ENCODE results near the gene HPX.

The HPX gene

DNA sequence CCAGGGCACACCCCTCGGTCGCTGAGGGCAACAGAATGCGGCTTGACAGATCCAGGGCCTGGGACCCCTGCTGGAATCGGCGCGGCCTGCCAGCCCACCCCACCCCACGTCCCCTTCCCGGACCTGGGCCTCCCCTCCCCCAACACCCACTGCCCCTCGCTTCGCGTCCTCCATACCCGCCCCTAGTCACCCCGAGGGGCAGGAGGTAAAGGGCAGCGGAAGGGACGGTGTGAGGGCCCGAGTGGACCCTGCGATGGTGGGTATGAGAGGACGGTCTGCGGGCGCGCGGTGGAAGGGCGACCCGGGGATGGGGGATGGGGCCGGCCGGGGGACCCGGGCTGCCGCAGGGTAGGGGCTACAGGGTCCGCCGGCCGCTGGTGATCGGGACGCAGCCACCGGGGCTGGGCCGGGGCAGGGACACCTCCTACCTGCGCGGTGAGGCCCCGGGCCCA lies 22.2 kb downstream of the HPX start:
- in situ Hi-C loops (cut with HindIII; ENCODE audit: low sequenced_read_pairs): no loop called here

DNA sequence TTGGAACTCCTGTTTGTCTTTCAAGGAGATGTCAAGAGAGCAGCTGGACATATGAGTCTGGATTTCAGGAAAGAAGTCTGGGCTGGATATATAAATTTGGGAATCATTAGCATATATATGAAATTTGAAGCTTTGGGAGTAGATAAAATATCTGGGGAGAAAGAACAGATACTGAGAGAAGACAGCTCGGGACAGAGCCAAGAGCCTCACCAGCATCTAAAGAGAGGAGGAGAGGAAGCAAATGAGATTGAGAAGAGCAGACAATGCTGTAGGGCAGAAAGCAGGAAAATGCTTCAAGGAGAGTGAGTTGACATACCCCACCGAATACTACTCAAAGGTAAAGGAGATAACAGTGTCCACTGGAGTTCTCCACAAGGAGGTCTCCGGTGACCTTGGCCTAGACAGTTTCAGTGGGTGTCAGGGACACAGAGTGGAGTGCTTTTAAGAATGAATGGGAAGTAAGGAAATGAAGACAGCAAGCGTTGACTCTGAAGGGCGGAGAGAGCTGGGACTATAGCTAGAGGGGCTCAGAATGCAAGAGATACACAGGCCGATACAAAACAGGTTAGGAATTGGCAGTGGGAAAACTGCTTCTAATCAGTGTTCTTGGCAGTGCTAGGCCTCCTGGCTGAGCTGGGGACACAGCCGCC lies 22.8 kb downstream of the HPX start:
- in situ Hi-C loops (cut with HindIII; ENCODE audit: low sequenced_read_pairs): no loop called here

DNA sequence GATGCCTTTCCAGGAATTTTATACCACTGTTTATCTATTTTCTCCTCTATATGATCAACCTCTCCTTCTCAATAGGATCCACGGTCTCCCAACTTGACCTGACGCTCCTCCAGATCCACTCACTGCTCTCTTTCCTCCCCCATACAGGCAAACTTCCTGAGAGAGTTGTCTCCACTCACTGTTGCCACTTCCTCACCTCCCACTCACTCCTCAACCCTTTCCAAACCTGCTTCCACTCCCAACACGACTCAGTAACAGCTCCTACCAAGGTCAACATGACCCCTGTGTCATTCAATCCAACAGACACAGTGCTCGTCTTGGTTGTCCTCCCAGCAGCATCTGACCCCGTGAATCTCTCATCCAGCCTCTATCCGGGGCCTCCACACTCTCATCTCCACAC lies 25.0 kb downstream of the HPX start:
- in situ Hi-C loops (cut with HindIII; ENCODE audit: low sequenced_read_pairs): no loop called here

DNA sequence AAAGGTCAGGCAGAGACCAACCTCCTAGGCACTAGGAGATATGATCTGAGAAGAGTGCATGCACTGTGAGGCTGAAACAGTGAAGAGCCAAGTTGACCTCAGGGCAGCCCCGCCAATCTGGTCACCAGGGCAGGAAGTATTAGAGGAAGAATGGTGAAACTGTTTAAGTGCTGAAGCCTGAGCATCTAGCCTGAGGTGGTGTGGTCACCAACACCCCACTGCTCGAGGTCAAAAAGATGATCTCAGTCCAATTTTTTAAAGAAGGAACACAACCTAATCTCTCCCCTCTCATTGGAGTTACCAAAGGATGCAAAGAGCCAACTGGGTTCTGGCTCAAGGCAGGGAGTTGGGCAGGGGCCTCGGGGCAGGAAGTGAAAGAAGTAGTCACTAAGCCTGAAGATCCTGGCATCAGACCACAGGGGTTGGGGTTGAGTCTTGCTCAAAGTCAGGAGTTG lies 25.9 kb downstream of the HPX start:
- in situ Hi-C loops (cut with HindIII; ENCODE audit: low sequenced_read_pairs): no loop called here

DNA sequence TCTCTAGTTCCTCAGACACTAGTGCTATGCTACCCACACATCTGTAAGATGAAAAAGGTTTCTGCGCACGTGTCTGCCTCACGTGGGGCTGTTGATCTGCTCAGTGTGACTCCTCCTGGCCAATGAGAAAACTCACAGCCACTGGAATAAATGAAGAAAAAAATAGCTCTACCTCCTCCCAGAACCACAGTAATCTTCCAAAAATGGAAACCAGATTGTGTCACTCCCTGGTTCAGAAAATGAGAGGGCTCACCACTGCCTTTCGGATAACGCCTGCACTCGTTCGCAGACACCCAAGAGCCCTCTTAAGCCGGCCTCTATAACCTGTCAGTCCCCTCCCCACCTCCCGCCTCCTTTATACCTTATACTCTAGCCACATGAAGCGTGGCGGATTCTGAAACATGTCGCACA lies 27.0 kb downstream of the HPX start:
- in situ Hi-C loops (cut with HindIII; ENCODE audit: low sequenced_read_pairs): no loop called here

DNA sequence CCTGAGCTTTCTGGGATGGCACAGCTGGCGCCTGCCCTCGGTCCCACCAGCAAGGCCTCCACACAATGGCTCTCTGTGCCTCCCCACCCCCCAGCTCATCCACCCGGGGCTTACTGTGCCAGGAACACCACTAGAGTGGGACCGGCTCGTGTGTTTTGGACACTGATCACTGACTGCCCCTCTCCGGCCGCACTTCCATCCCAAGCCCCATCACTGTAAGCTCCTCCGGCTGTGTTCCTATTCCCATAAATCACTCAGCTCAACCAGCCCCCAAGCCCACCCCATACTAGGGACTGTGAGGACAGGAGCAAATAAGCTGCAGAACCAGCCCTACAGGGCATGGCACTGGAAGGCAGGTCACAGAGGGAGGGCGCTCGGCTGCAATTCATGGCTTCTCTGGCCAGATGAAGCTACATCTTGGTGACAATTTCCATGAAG lies 29.2 kb downstream of the HPX start:
- in situ Hi-C loops (cut with HindIII; ENCODE audit: low sequenced_read_pairs): no loop called here

DNA sequence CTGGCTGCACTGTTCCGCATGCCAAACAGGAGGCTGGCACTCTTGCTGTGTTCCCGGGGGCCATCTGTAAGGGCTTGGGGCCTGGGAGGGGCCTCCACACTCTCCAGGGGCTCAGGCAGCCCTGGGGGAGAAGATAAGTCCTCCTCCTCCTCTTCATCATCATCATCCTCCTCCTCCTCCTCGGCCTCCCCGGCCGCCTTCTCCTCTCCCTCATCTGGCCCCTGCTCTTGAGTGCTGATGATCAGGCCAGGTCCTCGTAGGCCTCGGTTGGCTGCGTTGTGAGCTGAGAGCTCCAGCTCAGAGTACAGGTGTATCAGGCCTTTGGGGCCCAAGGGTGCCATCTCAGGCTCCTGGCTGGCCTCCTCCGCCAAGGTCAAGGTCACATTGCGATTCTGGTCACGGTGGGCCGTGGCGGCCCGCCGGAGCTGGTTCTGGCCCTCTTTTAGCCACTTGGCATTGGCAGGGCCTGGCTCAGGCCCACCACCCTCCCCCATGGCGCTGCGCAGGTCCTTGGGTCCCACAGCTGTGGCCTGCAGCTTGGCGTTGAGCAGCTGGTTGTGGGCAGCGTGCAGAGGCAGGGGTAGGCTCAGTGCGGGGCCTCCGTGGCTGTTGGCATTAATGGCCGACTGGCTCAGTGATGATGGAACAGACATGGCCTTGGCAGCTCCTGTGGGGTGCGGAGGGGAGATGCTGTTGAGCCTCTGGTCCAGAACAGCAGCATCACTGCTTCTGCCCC lies 29.9 kb downstream of the HPX start:
- in situ Hi-C loops (cut with HindIII; ENCODE audit: low sequenced_read_pairs): no loop called here

DNA sequence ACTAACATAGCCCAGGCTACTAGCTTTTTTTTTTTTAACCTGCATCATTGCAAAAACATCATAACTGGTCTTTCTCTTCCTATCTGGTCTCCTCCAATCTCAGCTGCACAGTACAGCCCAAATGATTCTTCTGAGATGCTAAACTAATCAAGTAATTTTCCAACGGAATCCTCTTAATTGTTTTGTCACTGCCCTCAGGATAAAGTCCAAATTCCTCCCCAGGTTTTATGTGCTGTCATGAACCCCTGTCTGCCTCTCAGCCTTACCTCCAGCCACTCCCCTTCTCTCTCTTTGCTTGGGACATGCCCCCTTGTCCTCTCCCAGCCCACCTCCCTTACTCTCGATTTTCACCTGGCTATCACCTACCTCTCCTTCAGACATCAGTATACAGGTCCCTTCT lies 34.4 kb downstream of the HPX start:
- in situ Hi-C loops (cut with HindIII; ENCODE audit: low sequenced_read_pairs): no loop called here

DNA sequence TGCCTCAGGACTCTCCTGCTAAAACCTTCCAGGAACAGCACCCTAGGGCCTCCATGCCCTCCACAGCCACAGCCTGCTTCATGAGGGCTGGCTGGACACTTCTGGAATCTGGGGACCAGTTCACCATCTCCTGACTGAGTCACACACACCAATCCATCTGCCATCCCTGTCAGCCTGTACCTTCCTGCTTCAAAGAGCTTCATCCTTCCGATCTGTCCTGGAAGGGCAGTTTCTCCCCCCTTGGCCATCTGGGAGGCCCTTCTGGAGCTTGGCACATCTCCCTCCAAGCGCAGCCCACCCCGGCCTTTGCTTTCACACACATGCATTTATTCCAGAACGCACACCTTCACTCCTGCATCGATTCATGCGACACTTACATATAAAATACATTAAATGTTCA lies 34.9 kb downstream of the HPX start:
- in situ Hi-C loops (cut with HindIII; ENCODE audit: low sequenced_read_pairs): no loop called here

DNA sequence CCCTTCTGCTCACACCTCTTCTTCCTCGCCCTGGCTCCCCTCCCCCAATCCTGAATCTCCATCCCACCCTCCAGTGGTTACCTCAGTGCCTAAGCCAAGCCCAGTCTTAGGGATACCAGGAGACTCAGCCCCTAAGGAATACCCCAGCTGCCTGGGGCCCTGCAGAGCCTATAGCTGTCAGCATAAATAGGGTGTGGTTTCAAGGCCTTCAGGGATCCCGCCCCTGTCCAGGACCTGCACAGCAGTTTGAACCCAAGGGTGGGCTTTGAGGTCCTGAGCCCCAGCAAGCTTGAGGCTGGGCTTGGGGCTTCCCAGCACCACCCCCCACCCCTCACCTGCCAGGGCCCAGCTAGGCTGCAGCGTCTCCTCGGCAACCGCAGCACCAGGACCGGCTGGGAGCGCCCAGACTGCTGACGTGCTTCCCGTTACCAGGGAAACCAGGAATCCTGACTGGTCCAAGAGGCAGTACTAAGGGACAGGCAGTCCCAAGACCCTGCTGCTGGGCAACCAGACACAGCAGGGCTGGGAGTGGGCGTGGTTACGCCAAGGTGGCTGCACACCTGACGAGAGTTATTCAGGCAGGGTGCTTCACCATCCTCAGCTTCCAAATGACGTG lies 35.6 kb downstream of the HPX start:
- in situ Hi-C loops (cut with HindIII; ENCODE audit: low sequenced_read_pairs): no loop called here

DNA sequence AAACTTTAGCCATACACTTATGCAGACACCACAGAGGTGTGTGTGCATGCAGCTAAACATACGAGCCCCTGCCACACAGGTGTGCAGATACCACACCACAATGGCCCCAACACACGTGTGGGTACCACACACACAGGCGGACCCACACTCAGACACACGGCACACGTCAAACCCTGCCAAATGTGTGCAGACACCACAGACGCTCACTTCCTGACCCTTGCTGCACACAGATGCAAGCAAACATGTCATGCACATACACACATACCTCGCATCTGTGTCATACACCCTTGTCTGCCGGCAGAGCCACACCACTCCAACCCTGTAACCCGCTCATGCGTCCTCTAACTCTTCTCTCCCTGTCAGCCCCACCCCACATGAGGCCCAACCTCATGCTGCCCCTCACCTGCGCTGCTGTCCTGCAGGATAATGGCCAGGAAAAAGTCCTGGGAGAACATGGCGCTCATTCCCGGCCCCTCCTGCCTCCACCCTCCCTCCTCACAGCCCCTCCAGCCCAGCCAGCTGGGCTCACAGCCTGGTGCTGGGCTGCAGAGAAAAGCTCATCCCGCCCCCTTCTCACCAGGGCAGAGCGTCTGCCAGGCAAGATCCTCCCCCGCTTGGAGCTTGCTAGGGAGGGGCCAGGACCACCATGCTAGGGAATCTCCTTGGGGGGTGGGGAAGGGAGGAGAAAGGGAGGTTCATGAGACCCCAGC lies 36.3 kb downstream of the HPX start:
- in situ Hi-C loops (cut with HindIII; ENCODE audit: low sequenced_read_pairs): loop anchor here (5.0 kb wide), 1 partner anchor 78 kb away; the partner anchor contains the start of genes ARFIP2 and TIMM10B

DNA sequence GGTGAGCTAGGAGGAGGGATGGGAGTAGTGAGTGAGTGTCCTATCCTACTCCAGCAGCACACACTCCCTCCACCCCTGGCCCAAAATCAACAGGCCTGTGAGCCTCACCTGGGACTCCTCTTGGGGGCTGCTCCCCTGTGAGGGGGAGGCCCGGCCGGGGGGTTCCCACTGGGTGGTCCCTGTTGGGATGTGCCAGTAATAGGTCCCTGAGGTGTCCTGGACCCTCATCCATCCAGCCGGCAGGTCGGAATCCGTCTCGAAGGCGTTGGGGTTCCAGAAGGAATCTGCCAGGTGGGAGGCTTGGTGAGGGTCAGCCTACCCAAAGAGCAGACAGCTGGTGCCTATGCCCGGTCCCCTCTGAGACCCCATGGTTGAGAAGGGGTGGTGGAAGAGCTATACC lies 37.2 kb downstream of the HPX start:
- in situ Hi-C loops (cut with HindIII; ENCODE audit: low sequenced_read_pairs): loop anchor here (5.0 kb wide), 1 partner anchor 79 kb away; the partner anchor contains the start of genes ARFIP2 and TIMM10B

DNA sequence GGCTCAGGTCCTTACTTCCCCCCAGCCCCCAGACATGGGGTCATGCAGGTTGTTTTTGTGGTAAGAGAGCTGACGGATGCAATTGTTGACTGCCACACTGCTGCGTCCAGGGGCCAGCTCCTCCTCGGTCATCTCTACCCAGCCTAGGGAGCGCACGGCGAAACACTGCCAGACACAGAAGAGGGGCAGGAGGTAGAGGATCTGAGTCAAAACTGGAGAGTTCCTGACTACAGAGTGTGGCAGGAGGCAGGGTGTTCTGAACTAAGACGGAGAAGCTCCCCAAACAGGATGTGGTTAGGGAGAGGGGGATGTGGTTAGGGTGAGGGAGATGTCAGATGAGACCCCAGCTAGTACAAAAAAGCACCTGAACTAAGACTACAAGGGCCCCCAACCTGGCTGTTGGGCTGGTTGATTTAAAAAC lies 38.2 kb downstream of the HPX start:
- in situ Hi-C loops (cut with HindIII; ENCODE audit: low sequenced_read_pairs): loop anchor here (5.0 kb wide), 1 partner anchor 80 kb away; the partner anchor contains the start of genes ARFIP2 and TIMM10B

DNA sequence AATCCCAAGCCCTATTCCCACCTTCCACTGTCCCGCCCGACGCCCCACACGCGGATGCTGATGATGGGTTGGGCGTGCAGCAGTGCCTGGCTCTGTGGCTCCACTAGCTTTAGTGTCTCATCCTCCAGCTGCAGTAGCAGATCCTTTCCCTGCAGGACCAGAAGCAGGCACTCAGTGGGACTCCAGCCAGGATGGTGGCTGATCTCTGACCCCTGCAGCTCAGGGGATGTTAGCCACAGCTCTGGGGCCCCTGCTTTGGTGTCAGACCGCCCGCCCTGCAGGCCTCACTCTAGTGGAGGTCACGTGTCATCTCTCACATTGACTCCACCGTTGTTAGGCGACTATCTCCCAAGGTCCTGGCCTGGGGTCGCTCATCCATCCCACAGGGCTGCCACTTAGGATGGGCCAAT lies 38.7 kb downstream of the HPX start:
- in situ Hi-C loops (cut with HindIII; ENCODE audit: low sequenced_read_pairs): loop anchor here (5.0 kb wide), 1 partner anchor 80 kb away; the partner anchor contains the start of genes ARFIP2 and TIMM10B

DNA sequence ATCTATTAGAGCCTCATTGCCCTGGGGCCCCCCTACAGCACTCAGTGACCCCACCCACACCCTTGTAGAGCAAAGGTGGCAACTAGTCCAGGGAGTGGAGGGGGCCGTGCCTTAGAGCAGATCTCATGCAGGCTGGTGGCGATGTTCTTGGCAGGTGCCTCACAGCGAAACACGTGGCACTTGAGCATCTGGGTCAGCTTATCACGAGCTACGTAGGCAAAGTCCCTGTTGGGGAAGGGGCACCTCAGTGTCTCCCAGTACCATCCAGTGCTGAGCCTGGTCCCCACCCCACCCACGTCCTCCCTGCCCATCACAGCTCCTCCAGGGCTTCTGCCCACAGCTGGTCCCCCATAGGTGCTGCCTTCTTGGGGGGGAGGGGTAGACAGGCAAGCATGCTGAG lies 39.3 kb downstream of the HPX start:
- in situ Hi-C loops (cut with HindIII; ENCODE audit: low sequenced_read_pairs): loop anchor here (5.0 kb wide), 1 partner anchor 81 kb away; the partner anchor contains the start of genes ARFIP2 and TIMM10B

DNA sequence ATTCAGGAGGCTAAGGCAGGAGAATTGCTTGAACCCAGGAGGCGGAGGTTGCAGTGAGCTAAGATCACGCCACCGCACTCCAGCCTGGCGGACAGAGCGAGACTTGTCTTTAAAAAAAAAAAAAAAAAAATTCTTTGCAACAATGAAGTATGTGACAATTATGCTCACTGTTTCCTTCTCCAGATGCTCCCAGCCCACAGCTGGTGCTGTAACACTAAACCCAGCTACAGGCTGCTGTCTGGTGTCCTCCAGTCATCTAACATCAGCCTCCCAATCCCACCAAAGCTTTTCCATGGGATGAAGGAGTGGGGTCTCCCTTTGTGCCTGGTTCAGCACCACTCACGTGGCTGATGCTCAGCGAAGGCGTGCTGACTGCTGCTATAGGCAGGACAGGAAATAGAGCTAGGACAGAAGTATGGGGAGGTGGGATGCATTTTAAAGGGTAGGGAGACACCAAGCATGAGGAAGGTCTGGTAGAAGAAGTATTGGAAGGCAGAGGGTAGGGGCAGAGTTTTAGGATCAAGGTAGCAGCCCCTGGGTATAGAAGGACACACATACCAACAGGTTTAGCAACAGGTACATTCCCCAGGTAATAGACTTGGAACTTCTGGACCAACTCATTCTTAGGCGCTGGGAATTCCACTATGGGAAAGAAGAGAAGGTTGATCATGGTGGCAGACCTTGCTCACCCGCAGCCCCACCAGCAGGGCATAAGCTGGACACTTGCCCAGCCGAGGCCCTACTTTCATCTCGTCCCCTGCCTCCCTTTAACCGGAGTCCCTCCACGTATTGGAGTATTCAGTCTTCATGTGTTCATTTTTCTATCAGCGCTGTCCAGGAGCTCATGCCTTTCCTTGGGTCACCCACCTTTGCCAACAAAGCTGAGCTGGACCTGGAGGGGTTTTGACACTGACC lies 40.1 kb downstream of the HPX start:
- in situ Hi-C loops (cut with HindIII; ENCODE audit: low sequenced_read_pairs): loop anchor here (5.0 kb wide), 1 partner anchor 82 kb away; the partner anchor contains the start of genes ARFIP2 and TIMM10B

DNA sequence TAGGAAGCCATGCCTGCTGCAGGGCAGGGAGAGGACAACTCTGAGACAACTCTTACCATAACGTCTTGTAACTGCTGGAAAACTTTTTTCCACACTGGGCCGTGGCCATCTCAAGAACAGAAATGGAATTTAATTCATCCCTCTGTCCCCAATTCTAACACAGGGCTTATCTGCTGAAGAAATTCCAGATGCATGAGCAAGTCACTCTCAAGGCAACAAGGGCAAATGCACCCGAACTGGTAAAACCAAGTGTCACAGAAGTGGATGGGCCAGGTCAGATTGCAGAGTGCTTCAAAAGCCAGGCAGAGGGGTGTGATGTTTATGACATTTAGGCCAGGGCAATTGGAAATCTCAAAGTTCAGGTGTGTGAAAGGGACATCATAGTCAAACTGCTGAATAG lies 43.2 kb downstream of the HPX start:
- in situ Hi-C loops (cut with HindIII; ENCODE audit: low sequenced_read_pairs): no loop called here

DNA sequence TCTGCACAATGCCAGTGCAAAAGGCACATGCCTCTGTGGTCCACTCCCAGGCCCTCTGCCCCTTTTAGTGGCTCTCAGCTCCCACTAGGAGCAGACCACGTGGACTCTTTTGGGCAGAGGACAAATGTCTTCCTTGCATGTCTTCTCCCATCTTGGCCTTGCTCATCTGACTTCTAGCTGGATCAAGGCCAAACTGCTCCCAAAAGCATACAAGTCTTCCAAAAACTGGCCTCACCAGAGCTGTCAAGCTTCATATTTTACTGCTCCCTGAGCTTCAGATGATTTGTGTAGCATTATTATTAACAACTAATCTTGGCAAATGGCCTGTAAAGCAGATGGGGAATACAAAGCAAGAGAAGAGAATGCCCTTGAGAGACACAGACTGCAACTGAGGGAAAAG lies 43.6 kb downstream of the HPX start:
- in situ Hi-C loops (cut with HindIII; ENCODE audit: low sequenced_read_pairs): no loop called here

DNA sequence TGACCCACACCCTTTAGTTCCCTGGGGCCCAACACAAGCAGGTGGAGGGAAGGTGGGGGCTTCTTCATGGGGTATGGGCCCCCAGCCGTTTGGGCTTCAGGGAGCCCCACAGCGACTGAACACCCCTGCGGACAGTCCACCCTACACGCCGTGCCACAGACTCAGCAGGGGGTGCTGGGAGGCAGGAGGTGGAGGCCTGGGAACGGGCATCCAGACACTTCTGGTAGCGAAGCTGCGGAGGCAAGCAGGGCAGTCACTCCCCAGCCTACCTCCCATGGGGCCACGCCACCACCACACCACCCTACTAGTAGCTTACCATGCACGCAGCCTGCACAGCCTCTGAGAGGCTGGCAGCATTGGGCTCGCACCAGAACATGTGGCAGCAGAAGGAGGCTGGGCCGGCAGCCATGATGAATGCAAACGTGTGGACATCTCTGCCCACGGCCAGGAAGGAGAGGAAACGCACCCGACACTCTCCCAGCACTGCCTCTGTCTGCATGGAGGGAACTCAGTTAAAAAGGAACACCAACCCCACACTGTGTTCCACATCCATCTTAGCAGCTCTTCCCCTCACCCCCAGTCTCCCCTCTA lies 45.2 kb downstream of the HPX start:
- in situ Hi-C loops (cut with HindIII; ENCODE audit: low sequenced_read_pairs): no loop called here

All from endothelial cell of hepatic sinusoid (primary cell).